ENCODE results near the gene RENBP.
A peak's percentile ranks its signal among the peaks of the same experiment; 100 is the strongest.

The RENBP gene

GRCh38 chrX:153971450-153972367 is 27.3 kb upstream of the RENBP start, which contains the start of gene HCFC1 (continued):
- 0 out of 2 replicates have a peak, but pooled peaks have one; percentile 2 for TF ChIP-seq PBX3 (CRISPR knock-in tag; IDR thresholded peaks at IDR 0.05)
- TF ChIP-seq SP7 (tag by site-specific recombination; IDR thresholded peaks at IDR 0.05) = peak; percentile 67
- TF ChIP-seq, protein P1, sequence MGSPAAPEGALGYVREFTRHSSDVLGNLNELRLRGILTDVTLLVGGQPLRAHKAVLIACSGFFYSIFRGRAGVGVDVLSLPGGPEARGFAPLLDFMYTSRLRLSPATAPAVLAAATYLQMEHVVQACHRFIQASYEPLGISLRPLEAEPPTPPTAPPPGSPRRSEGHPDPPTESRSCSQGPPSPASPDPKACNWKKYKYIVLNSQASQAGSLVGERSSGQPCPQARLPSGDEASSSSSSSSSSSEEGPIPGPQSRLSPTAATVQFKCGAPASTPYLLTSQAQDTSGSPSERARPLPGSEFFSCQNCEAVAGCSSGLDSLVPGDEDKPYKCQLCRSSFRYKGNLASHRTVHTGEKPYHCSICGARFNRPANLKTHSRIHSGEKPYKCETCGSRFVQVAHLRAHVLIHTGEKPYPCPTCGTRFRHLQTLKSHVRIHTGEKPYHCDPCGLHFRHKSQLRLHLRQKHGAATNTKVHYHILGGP (tag by site-specific recombination; IDR thresholded peaks at IDR 0.05) = no peak
- peak; percentile 15; the same call in 1 of the 2 replicates for TF ChIP-seq BCL11B (tag by site-specific recombination; IDR thresholded peaks at IDR 0.05; ENCODE audit: low read depth)
- no peak for TF ChIP-seq ZSCAN23 (tag by site-specific recombination; IDR thresholded peaks at IDR 0.05)
- TF ChIP-seq ZNF138 (tag by site-specific recombination; IDR thresholded peaks at IDR 0.05; ENCODE audit: borderline replicate concordance) = no peak
- TF ChIP-seq ZFP41 (tag by site-specific recombination; IDR thresholded peaks at IDR 0.05; ENCODE audit: borderline replicate concordance) = no peak
- peak; percentile 39; the same call in 1 of the 2 replicates for TF ChIP-seq HOXD13 (CRISPR knock-in tag; IDR thresholded peaks at IDR 0.05; ENCODE audit: borderline replicate concordance)
- no peak for TF ChIP-seq ZNF747 (tag by site-specific recombination; IDR thresholded peaks at IDR 0.05)
- TF ChIP-seq GFI1B (tag by site-specific recombination; IDR thresholded peaks at IDR 0.05) = no peak
- no peak for TF ChIP-seq ZNF433 (tag by site-specific recombination; IDR thresholded peaks at IDR 0.05; ENCODE audit: low read depth)
- TF ChIP-seq ZNF114 (tag by site-specific recombination; IDR thresholded peaks at IDR 0.05) = no peak
- peak; percentile 63; the same call in 1 of the 2 replicates for TF ChIP-seq ZNF777 (tag by site-specific recombination; IDR thresholded peaks at IDR 0.05; ENCODE audit: borderline replicate concordance)
- no peak for TF ChIP-seq MZF1 (tag by site-specific recombination; IDR thresholded peaks at IDR 0.05; ENCODE audit: borderline replicate concordance)
- 0 out of 2 replicates have a peak, but pooled peaks have one; percentile 2 for TF ChIP-seq ZNF146 (tag by site-specific recombination; IDR thresholded peaks at IDR 0.05)
- TF ChIP-seq ZBTB48 (tag by site-specific recombination; IDR thresholded peaks at IDR 0.05) = no peak
- no peak for TF ChIP-seq ZNF391 (tag by site-specific recombination; IDR thresholded peaks at IDR 0.05; ENCODE audit: borderline replicate concordance, low read depth)
- TF ChIP-seq ZNF214 (tag by site-specific recombination; IDR thresholded peaks at IDR 0.05; ENCODE audit: borderline replicate concordance) = no peak
- TF ChIP-seq ZNF510 (tag by site-specific recombination; IDR thresholded peaks at IDR 0.05; ENCODE audit: insufficient replicate concordance) = no peak
- no peak for TF ChIP-seq SCRT1 (tag by site-specific recombination; IDR thresholded peaks at IDR 0.05; ENCODE audit: borderline replicate concordance)
- peak; percentile 93 for TF ChIP-seq GLIS1 (tag by site-specific recombination; IDR thresholded peaks at IDR 0.05)
- TF ChIP-seq ZNF843 (tag by site-specific recombination; IDR thresholded peaks at IDR 0.05) = 0 out of 2 replicates have a peak, but pooled peaks have one; percentile 14
- TF ChIP-seq TRIM28 (IDR thresholded peaks at IDR 0.05; ENCODE audit: borderline replicate concordance, low read length) = no peak; the same call in 1 of the 2 replicates
- TF ChIP-seq IKZF3 (tag by site-specific recombination; IDR thresholded peaks at IDR 0.05) = peak; percentile 7; the same call in 1 of the 2 replicates
- TF ChIP-seq ZNF133 (tag by site-specific recombination; IDR thresholded peaks at IDR 0.05) = no peak
- TF ChIP-seq ZNF677 (tag by site-specific recombination; IDR thresholded peaks at IDR 0.05) = peak; percentile 28; the same call in 1 of the 2 replicates
- TF ChIP-seq, protein P2, sequence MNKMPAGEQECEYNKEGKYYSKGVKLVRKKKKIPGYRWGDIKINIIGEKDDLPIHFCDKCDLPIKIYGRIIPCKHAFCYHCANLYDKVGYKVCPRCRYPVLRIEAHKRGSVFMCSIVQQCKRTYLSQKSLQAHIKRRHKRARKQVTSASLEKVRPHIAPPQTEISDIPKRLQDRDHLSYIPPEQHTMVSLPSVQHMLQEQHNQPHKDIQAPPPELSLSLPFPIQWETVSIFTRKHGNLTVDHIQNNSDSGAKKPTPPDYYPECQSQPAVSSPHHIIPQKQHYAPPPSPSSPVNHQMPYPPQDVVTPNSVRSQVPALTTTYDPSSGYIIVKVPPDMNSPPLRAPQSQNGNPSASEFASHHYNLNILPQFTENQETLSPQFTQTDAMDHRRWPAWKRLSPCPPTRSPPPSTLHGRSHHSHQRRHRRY (tag by site-specific recombination; IDR thresholded peaks at IDR 0.05) = peak; percentile 15; the same call in 1 of the 2 replicates
- peak; percentile 82 for TF ChIP-seq ZNF341 (tag by site-specific recombination; IDR thresholded peaks at IDR 0.05; ENCODE audit: low read depth)
- TF ChIP-seq GLI2 (tag by site-specific recombination; IDR thresholded peaks at IDR 0.05; ENCODE audit: borderline replicate concordance, low read depth) = no peak
- TF ChIP-seq ZNF302 (tag by site-specific recombination; IDR thresholded peaks at IDR 0.05; ENCODE audit: low read depth) = no peak
- TF ChIP-seq ZNF473 (tag by site-specific recombination; IDR thresholded peaks at IDR 0.05) = no peak
- no peak for TF ChIP-seq ZNF670 (tag by site-specific recombination; IDR thresholded peaks at IDR 0.05; ENCODE audit: low read depth)
- no peak for TF ChIP-seq ZNF560 (tag by site-specific recombination; IDR thresholded peaks at IDR 0.05; ENCODE audit: borderline replicate concordance)
- TF ChIP-seq ZNF221 (tag by site-specific recombination; IDR thresholded peaks at IDR 0.05; ENCODE audit: borderline replicate concordance) = no peak
- no peak; the same call in none of the 2 replicates for TF ChIP-seq ZNF610 (tag by site-specific recombination; IDR thresholded peaks at IDR 0.05; ENCODE audit: borderline replicate concordance)
- TF ChIP-seq, protein P3, sequence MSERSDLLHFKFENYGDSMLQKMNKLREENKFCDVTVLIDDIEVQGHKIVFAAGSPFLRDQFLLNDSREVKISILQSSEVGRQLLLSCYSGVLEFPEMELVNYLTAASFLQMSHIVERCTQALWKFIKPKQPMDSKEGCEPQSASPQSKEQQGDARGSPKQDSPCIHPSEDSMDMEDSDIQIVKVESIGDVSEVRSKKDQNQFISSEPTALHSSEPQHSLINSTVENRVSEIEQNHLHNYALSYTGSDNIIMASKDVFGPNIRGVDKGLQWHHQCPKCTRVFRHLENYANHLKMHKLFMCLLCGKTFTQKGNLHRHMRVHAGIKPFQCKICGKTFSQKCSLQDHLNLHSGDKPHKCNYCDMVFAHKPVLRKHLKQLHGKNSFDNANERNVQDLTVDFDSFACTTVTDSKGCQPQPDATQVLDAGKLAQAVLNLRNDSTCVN (tag by site-specific recombination; optimal IDR thresholded peaks at IDR 0.05) = peak; percentile 82
